H1 (cell line): ENCODE measurements around the gene SORBS1. TPM values are rescaled to one million over a fixed set of nuclear protein-coding genes. Genes with fewer than 3 reads are reported as not detected.

Experiments
- CTCF ChIA-PET: fragments of 300-600 bp; sonication (Branson Sonifier 250); formaldehyde crosslinking; loops from one replicate; lab custom pipeline; 2021; ENCODE audit not compliant: partially characterized antibody; lab: Charles Lee
- POLR2A ChIA-PET: fragments of 300-600 bp; sonication (Branson Sonifier 250); formaldehyde crosslinking; loops from one replicate; lab custom pipeline; 2021; ENCODE audit warnings: inconsistent platforms; ENCODE audit not compliant: partially characterized antibody; lab: Charles Lee
- DNase-seq, 2 experiments: peaks; one replicate each; pipeline versions ENCODE4 v3.0.0 to v3.0.0-alpha.2; 2010 to 2022; ENCODE audit warnings: low spot score in 2 of 2, low read depth in 1 of 2, mixed read lengths in 1 of 2
- FAIRE-seq: peaks from 2 replicates; lab custom pipeline; 2011; peaks lifted over from hg19 to GRCh38; lab: Jason Lieb, UNC
- H2AFZ ChIP-seq: 2 replicates; pipeline ENCODE4 v1.8.1; 2012; ENCODE audit warnings: low read length, inconsistent platforms
- H2AK5ac ChIP-seq: 2 replicates; pipeline ENCODE4 v1.6.1; 2013; ENCODE audit warnings: low read depth, low read length
- H2BK120ac ChIP-seq: replicated peaks from 2 replicates; pipeline ENCODE3; 2013; ENCODE audit warnings: low read depth, low read length, inconsistent platforms
- H2BK12ac ChIP-seq: 2 replicates; pipeline ENCODE4 v1.6.1; 2013; ENCODE audit warnings: low read depth, low read length
- H2BK15ac ChIP-seq: 2 replicates; pipeline ENCODE4 v1.6.1; 2013; ENCODE audit warnings: low read length
- H2BK20ac ChIP-seq: 2 replicates; pipeline ENCODE4 v1.6.1; 2013; ENCODE audit warnings: low read length
- H2BK5ac ChIP-seq: 2 replicates; pipeline ENCODE4 v1.6.1; 2013; ENCODE audit warnings: low read depth, low read length
- H3K14ac ChIP-seq: 2 replicates; pipeline ENCODE4 v1.6.1; 2013; ENCODE audit warnings: inconsistent platforms; ENCODE audit not compliant: insufficient read length
- H3K18ac ChIP-seq: 2 replicates; pipeline ENCODE4 v1.6.1; 2013; ENCODE audit warnings: low read length; ENCODE audit errors: extremely low read depth
- H3K23ac ChIP-seq: 2 replicates; pipeline ENCODE4 v1.6.1; 2013; ENCODE audit warnings: inconsistent platforms; ENCODE audit not compliant: insufficient read length
- H3K23me2 ChIP-seq: 2 replicates; pipeline ENCODE4 v1.6.1; 2013; ENCODE audit warnings: low read depth, low read length
- H3K27ac ChIP-seq: 2 replicates; pipeline ENCODE4 v1.6.1; 2011; ENCODE audit warnings: low read depth, low read length, inconsistent platforms
- H3K27me3 ChIP-seq, 4 experiments: replicated peaks in 1 of 4; 1 replicate in 1 of 4; 2 replicates in 3 of 4; pipeline versions ENCODE4 v1.6.1 to v1.8.1; 2011 to 2013; ENCODE audit warnings: low read length in 3 of 4, mild to moderate bottlenecking in 3 of 4, inconsistent platforms in 2 of 4, mixed read lengths in 2 of 4, moderate library complexity in 1 of 4; ENCODE audit not compliant: control insufficient read depth in 3 of 4, insufficient read depth in 3 of 4; ENCODE audit errors: extremely low read depth in 1 of 4
- H3K36me3 ChIP-seq, 4 experiments: 2 replicates each; pipeline versions ENCODE4 v1.6.1 to v1.8.1; 2011 to 2013; ENCODE audit warnings: mild to moderate bottlenecking in 4 of 4, low read length in 3 of 4, moderate library complexity in 2 of 4, control low read depth in 1 of 4, inconsistent platforms in 1 of 4; ENCODE audit not compliant: insufficient read depth in 4 of 4, control insufficient read depth in 2 of 4
- H3K4ac ChIP-seq: replicated peaks from 2 replicates; pipeline ENCODE3; 2013; ENCODE audit warnings: low read length, low read depth, mixed read lengths, inconsistent platforms; ENCODE audit not compliant: insufficient read length
- H3K4me1 ChIP-seq, 4 experiments: replicated peaks in 1 of 4; 1 replicate in 1 of 4; 2 replicates in 3 of 4; pipeline versions ENCODE4 v1.6.1 to v1.8.1; 2011 to 2013; ENCODE audit warnings: low read length in 3 of 4, inconsistent platforms in 2 of 4, mixed read lengths in 1 of 4; ENCODE audit not compliant: insufficient read depth in 4 of 4, control insufficient read depth in 3 of 4
- H3K4me2 ChIP-seq, 2 experiments: 2 replicates each; pipeline versions ENCODE4 v1.6.1 to v1.8.1; 2011 to 2013; ENCODE audit warnings: low read depth in 2 of 2, low read length in 2 of 2, control low read depth in 1 of 2, inconsistent platforms in 1 of 2, mild to moderate bottlenecking in 1 of 2; ENCODE audit not compliant: insufficient read depth in 1 of 2
- H3K4me3 ChIP-seq, 4 experiments: fragments of 200-600, 300-600 bp in 1 of 4; sonication (generic), shearing (Covaris generic), sonication (Bioruptor Twin) in 1 of 4; 2 replicates each; pipeline versions ENCODE4 v1.5.1 to v1.8.1; 2011 to 2016; ENCODE audit warnings: low read length in 4 of 4, low read depth in 3 of 4, control low read depth in 2 of 4, inconsistent platforms in 2 of 4, mild to moderate bottlenecking in 2 of 4, mixed read lengths in 1 of 4, moderate library complexity in 1 of 4; ENCODE audit not compliant: insufficient read depth in 2 of 4; ENCODE audit errors: extremely low read depth in 1 of 4
- H3K56ac ChIP-seq: replicated peaks from 2 replicates; pipeline ENCODE3; 2013; ENCODE audit warnings: low read depth, mild to moderate bottlenecking, mixed read lengths, low read length, inconsistent platforms; ENCODE audit not compliant: insufficient read length
- H3K79me1 ChIP-seq: 2 replicates; pipeline ENCODE4 v1.6.1; 2013; ENCODE audit warnings: low read depth, low read length, control low read depth
- H3K79me2 ChIP-seq, 2 experiments: 2 replicates each; pipeline versions ENCODE4 v1.6.1 to v1.8.1; 2012 to 2013; ENCODE audit warnings: low read length in 2 of 2, mild to moderate bottlenecking in 2 of 2, inconsistent platforms in 1 of 2; ENCODE audit not compliant: insufficient read depth in 2 of 2, control insufficient read depth in 1 of 2
- H3K9ac ChIP-seq, 4 experiments: replicated peaks in 1 of 4; 1 replicate in 1 of 4; 2 replicates in 3 of 4; pipeline versions ENCODE4 v1.6.1 to v1.8.1; 2011 to 2013; ENCODE audit warnings: low read depth in 3 of 4, low read length in 3 of 4, control low read depth in 2 of 4, mild to moderate bottlenecking in 2 of 4, moderate library complexity in 2 of 4, inconsistent platforms in 1 of 4; ENCODE audit errors: extremely low read depth in 1 of 4
- H3K9me3 ChIP-seq, 2 experiments: 2 replicates each; pipeline versions ENCODE4 v1.6.1 to v1.8.1; 2012 to 2013; ENCODE audit warnings: mild to moderate bottlenecking in 2 of 2, moderate library complexity in 2 of 2, control low read depth in 1 of 2, inconsistent platforms in 1 of 2, low read depth in 1 of 2, low read length in 1 of 2, mixed read lengths in 1 of 2; ENCODE audit not compliant: insufficient read depth in 2 of 2
- H4K20me1 ChIP-seq, 2 experiments: replicated peaks in 1 of 2; 2 replicates each; pipeline versions ENCODE3 to v1.8.1; 2011 to 2013; ENCODE audit warnings: inconsistent platforms in 2 of 2, low read length in 2 of 2, mild to moderate bottlenecking in 1 of 2; ENCODE audit not compliant: insufficient read depth in 2 of 2, control insufficient read depth in 1 of 2
- H4K5ac ChIP-seq: 2 replicates; pipeline ENCODE4 v1.6.1; 2013; ENCODE audit warnings: low read length, low read depth, mixed read lengths, inconsistent platforms; ENCODE audit not compliant: insufficient read length
- H4K8ac ChIP-seq: 2 replicates; pipeline ENCODE4 v1.8.0; 2013; ENCODE audit warnings: mild to moderate bottlenecking, moderate library complexity, low read length, inconsistent platforms; ENCODE audit not compliant: insufficient read depth; ENCODE audit errors: extremely low read depth
- H4K91ac ChIP-seq: replicated peaks from 2 replicates; pipeline ENCODE3; 2013; ENCODE audit warnings: low read length, mixed read lengths, inconsistent platforms; ENCODE audit not compliant: insufficient read length
- EZH2 ChIP-seq: fragments of 200-600 bp; sonication (generic); IDR thresholded peaks from 2 replicates; pipeline ENCODE4 v1.7.1; 2012; ENCODE audit warnings: low read depth, mild to moderate bottlenecking, moderate library complexity, low read length, inconsistent platforms; ENCODE audit not compliant: severe bottlenecking
- HDAC2 ChIP-seq, 2 experiments: fragments of 300-600 bp in 1 of 2; sonication (generic) in 1 of 2; IDR thresholded peaks; 2 replicates each; pipeline ENCODE4 v1.6.1; 2011 to 2012; ENCODE audit warnings: low read depth in 2 of 2, low read length in 2 of 2, mild to moderate bottlenecking in 2 of 2, moderate library complexity in 2 of 2, borderline replicate concordance in 1 of 2, inconsistent platforms in 1 of 2
- HDAC6 ChIP-seq: IDR thresholded peaks from one replicate; pipeline ENCODE4 v1.7.1; 2012; ENCODE audit warnings: low read depth, mild to moderate bottlenecking, inconsistent platforms, low read length, moderate library complexity
- RAD21 ChIP-seq, 2 experiments: IDR thresholded peaks in 1 of 2; conservative IDR thresholded peaks in 1 of 2; 2 replicates each; pipeline ENCODE4 v1.6.1; 2011; ENCODE audit warnings: low read depth in 2 of 2, low read length in 2 of 2, improper control_type of control experiment in 1 of 2, inconsistent platforms in 1 of 2, mild to moderate bottlenecking in 1 of 2, moderate library complexity in 1 of 2
- SIRT6 ChIP-seq: IDR thresholded peaks from one replicate; pipeline ENCODE4 v1.7.1; 2012; ENCODE audit warnings: low read length, inconsistent platforms
- SRF ChIP-seq: IDR thresholded peaks from 2 replicates; pipeline ENCODE4 v1.6.1; 2011; ENCODE audit warnings: mild to moderate bottlenecking, low read depth, low read length, moderate library complexity
- WGBS, 2 experiments: shearing (Covaris generic) in 1 of 2; methylation state at CpG; one replicate each; pipeline versions ENCODE4 v1.1.6 to v1.1.7; 2013 to 2015; ENCODE audit warnings: low lambda C conversion rate in 2 of 2, mixed read lengths in 2 of 2, inconsistent platforms in 1 of 2, low coverage in 1 of 2, missing lambda C conversion rate in 1 of 2; ENCODE audit not compliant: insufficient replicate concordance in 2 of 2, insufficient coverage in 1 of 2, insufficient read length in 1 of 2; ENCODE audit errors: extremely low coverage in 1 of 2, missing lambda C conversion rate in 1 of 2; 5-methylcytosine and 5-hydroxymethylcytosine counted together
- polyA plus RNA-seq, 7 experiments: library from polyadenylated mRNA; depleted of rRNA in 3 of 7; stranded (reverse) in 5 of 7; unstranded in 2 of 7; fragments of >200 nt in 5 of 7; fragments of 200-250 nt in 2 of 7; gene quantifications; 1 replicate in 5 of 7; 2 replicates in 1 of 7; 4 replicates in 1 of 7; pipeline versions ENCODE4 v1.2.1 to v1.2.3, GENCODE V29; 2011 to 2013; ENCODE audit warnings: missing spikeins in 2 of 7, mixed read lengths in 2 of 7
- total RNA-seq: library from RNA; stranded (reverse); fragmentation: NEBNext Ultra II Directional; extraction: Animal tissue kit (Norgen Biotek cat#: 25700); gene quantifications from 2 replicates; pipeline ENCODE4 v1.2.1, GENCODE V29; 2021
- TF ChIP-seq, protein P1 (sequence below), 3 experiments: IDR thresholded peaks; 1 replicate in 2 of 3; 2 replicates in 1 of 3; pipeline versions ENCODE4 v1.5.1 to v1.6.1; 2011; ENCODE audit warnings: low read length in 3 of 3, mild to moderate bottlenecking in 3 of 3, inconsistent platforms in 2 of 3, low read depth in 1 of 3, moderate library complexity in 1 of 3; ENCODE audit not compliant: insufficient read depth in 1 of 3; ENCODE audit errors: control extremely low read depth in 1 of 3
- TF ChIP-seq, protein P2 (sequence below): IDR thresholded peaks from 2 replicates; pipeline ENCODE4 v1.6.1; 2012; ENCODE audit warnings: low read length, inconsistent platforms

Gene SORBS1
- total and polyA plus RNA-seq, 2 of the 8 experiments (the other 6 are each of a cell fraction or from before 2014, with no cell fraction given), result 16.0 to 35.0 TPM

- Histone ChIP-seq H2BK5ac (no peak overlapping the region), H3K56ac (no peak overlapping the region), H3K4ac (no peak overlapping the region), H3K4me2 (no peak overlapping the region), H4K8ac (no peak overlapping the region), H2BK20ac (no peak overlapping the region), H3K18ac (no peak overlapping the region), H3K9me3 (no peaks in the 10 kb centered on the region), H3K4me1 (peaks cover 0 to 3% (median 0%) of the 10 kb centered on the region in 4 experiments; a peak in 1 of 7 replicates), H3K36me3 (peaks cover 10 to 38% (median 17%) of the 10 kb centered on the region in 4 experiments), H3K79me2 (no peaks in the 10 kb centered on the region), H3K79me1 (no peaks in the 10 kb centered on the region), H2BK15ac (no peak overlapping the region), H2BK12ac (no peak overlapping the region), H3K4me3 (no peak overlapping the region), H4K5ac (no peak overlapping the region), H4K91ac (no peak overlapping the region), H2AK5ac (no peak overlapping the region), H3K23me2 (no peaks in the 10 kb centered on the region), H3K27me3 (no peaks in the 10 kb centered on the region), H2AFZ (no peak overlapping the region), H2BK120ac (no peak overlapping the region), H3K27ac (no peak overlapping the region), H3K14ac (no peak overlapping the region), H3K23ac (no peak overlapping the region), H4K20me1 (peaks cover 0 to under 1% of the 10 kb centered on the region in 2 experiments), H3K9ac (no peak overlapping the region)
- no peak for DNase-seq
- WGBS, 2 experiments, result 95% methylated on average over 3 of the region's 3 CpGs; no CpG with 5 or more reads in 1 of the 2 experiments
- FAIRE-seq, result no peak
- CTCF ChIA-PET, result interaction anchor here (0.8 to 8.7 kb wide), 19 partner anchors 8 to 471 kb away, joined by 3 to 304 read pairs (median 6); no protein-coding TSS in a partner anchor
- POLR2A ChIA-PET, result interaction anchor here (0.7 to 1.6 kb wide), 4 partner anchors 11 to 242 kb away, joined by 3 to 4 read pairs (median 3); no protein-coding TSS in a partner anchor
- no peak for TF ChIP-seq SRF
- no peak for TF ChIP-seq RAD21 (IDR thresholded peaks at IDR 0.05 in 1 of 2, conservative IDR thresholded peaks at IDR 0.05 in 1 of 2; ENCODE audit: low read depth in 2 of 2, low read length in 2 of 2)
- TF ChIP-seq, protein P1, sequence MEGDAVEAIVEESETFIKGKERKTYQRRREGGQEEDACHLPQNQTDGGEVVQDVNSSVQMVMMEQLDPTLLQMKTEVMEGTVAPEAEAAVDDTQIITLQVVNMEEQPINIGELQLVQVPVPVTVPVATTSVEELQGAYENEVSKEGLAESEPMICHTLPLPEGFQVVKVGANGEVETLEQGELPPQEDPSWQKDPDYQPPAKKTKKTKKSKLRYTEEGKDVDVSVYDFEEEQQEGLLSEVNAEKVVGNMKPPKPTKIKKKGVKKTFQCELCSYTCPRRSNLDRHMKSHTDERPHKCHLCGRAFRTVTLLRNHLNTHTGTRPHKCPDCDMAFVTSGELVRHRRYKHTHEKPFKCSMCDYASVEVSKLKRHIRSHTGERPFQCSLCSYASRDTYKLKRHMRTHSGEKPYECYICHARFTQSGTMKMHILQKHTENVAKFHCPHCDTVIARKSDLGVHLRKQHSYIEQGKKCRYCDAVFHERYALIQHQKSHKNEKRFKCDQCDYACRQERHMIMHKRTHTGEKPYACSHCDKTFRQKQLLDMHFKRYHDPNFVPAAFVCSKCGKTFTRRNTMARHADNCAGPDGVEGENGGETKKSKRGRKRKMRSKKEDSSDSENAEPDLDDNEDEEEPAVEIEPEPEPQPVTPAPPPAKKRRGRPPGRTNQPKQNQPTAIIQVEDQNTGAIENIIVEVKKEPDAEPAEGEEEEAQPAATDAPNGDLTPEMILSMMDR (IDR thresholded peaks at IDR 0.05; ENCODE audit: control extremely low read depth in 1 of 3, insufficient read depth in 1 of 3, low read depth in 1 of 3, low read length in 3 of 3), result no peak
- TF ChIP-seq, protein P2, sequence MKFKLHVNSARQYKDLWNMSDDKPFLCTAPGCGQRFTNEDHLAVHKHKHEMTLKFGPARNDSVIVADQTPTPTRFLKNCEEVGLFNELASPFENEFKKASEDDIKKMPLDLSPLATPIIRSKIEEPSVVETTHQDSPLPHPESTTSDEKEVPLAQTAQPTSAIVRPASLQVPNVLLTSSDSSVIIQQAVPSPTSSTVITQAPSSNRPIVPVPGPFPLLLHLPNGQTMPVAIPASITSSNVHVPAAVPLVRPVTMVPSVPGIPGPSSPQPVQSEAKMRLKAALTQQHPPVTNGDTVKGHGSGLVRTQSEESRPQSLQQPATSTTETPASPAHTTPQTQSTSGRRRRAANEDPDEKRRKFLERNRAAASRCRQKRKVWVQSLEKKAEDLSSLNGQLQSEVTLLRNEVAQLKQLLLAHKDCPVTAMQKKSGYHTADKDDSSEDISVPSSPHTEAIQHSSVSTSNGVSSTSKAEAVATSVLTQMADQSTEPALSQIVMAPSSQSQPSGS, result no peak
- no peak for TF ChIP-seq SIRT6
- TF ChIP-seq EZH2, result no peak
- no peak for TF ChIP-seq HDAC6
- TF ChIP-seq HDAC2 (IDR thresholded peaks at IDR 0.05; ENCODE audit: borderline replicate concordance in 1 of 2, low read depth in 2 of 2, low read length in 2 of 2), result no peak
Observed at GRCh38 chr10:95605163-95605562, 44.0 kb upstream of the SORBS1 start.
